ENCODE data around the gene GNAO1.

Gene GNAO1

DNA sequence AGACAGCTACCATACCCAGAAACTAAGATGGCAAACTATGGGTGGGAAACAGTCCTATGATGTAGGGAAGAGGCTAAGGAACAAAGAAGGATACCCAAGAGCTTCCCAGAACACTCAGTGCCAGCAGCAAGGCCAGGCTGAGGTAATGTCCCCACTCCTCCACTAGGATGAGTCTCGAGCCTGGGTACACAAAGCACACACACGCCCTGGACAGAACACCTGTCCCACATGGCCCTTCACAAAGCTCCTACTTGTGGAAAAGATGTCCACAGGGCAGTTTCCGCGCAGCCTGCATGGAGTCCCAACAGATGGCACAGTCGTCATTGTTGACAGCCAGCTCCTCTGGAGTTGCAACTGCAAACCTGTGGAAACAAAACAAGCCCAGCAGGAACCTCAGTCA, 210.2 kb downstream of the GNAO1 start:
- no peak for DNase-seq (ENCODE audit: low read depth)

DNA sequence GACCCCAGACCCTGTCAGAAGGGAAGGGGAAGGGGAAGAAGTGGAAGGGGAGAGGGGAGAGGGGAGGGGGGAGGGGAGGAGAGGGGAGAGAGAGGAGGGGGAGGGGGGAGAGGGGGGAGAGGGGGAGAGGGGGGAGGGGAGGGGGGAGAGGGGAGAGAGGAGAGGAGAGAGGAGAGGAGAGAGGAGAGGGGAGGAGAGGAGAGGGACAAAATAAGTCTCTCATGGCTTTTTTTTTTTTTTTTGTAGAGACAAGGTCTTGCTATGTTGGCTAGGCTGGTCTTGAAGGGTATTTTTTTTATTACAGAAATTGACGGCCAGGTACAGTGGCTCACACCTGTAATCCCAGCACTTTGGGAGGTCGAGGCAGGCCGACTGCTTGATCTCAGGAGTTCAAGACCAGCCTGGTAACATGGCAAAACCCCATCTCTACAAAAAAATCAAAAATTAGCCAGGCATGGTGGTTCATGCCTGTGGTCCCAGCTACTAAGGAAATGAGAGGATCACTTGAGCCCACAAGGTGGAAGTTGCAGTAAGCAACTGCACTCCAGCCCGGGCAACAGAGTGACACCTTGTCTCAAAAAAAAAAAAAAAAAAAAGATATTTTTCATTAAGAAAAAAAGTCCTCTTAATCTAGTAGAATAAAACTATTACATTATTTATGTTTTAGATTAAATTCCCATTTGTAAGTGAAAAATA, 214.8 kb downstream of the GNAO1 start:
- no peak for DNase-seq (ENCODE audit: low read depth)

Measured in activated T-cell treated with anti-CD3 and anti-CD28 coated beads for 24 hours (primary cell).